Esophagus squamous epithelium (tissue), 4 donors: ENCODE results near the gene TNFRSF18.

Experiments
- POLR2A ChIP-seq, 4 donors: fragments of 450-650 bp; IDR thresholded peaks; one replicate each; pipeline ENCODE4 v1.6.1; 2017; ENCODE audit warnings: antibody characterized with exemption in 4 of 4, mild to moderate bottlenecking in 4 of 4, moderate library complexity in 3 of 4
- TF ChIP-seq, protein P1 (sequence below), 6 experiments: fragments of 450-650 bp in 4 of 6; fragments of 200-600 bp in 2 of 6; sonication (generic) in 2 of 6; IDR thresholded peaks; one replicate each; pipeline ENCODE4 v1.5.1; 2016 to 2019; ENCODE audit warnings: antibody characterized with exemption in 6 of 6, mild to moderate bottlenecking in 4 of 6, moderate library complexity in 4 of 6

DNA sequence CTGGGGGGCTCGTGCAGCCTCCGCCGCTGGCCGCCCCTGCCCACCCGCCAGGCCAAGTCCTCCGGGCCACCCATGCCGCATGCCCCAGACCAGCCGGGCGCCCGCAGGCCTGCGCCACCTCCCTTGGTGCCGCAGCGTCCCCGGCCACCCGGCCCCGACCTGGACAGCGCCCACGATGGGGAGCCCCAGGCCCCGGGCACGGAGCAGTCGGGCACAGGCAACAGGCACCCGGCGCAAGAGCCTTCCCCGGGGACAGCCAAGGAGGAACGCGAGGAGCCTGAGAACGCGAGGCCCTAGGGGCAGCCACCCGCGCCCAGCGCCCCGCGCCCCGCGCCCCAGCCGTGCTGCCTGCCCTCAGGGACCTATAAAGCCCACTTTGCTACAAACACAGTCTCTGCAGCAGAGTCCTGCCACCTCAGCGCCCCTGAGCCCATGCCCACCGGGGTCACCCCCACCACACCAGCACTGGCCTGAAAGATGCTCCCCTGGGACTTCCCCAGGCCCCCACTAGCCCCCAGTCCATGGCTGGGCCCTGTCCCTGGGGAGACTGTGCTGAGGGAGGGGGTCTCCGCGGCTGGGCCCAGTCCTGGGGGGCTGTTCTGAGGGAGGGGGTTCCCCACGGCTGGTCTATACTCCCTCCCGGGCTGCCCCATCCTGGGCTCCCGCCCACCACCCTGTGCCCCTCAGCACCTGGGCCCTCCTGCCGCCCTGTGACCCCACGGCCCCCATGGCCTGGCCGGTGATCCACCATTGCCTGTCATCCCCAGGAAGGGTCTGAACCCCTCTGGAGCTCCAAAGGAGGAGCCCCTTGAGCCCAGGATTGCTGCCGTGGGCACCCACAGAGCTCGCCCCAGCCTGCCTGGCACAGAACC is 8.6 kb downstream of the TNFRSF18 start:
- TF ChIP-seq, protein P1, sequence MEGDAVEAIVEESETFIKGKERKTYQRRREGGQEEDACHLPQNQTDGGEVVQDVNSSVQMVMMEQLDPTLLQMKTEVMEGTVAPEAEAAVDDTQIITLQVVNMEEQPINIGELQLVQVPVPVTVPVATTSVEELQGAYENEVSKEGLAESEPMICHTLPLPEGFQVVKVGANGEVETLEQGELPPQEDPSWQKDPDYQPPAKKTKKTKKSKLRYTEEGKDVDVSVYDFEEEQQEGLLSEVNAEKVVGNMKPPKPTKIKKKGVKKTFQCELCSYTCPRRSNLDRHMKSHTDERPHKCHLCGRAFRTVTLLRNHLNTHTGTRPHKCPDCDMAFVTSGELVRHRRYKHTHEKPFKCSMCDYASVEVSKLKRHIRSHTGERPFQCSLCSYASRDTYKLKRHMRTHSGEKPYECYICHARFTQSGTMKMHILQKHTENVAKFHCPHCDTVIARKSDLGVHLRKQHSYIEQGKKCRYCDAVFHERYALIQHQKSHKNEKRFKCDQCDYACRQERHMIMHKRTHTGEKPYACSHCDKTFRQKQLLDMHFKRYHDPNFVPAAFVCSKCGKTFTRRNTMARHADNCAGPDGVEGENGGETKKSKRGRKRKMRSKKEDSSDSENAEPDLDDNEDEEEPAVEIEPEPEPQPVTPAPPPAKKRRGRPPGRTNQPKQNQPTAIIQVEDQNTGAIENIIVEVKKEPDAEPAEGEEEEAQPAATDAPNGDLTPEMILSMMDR (IDR thresholded peaks at IDR 0.05), result no peak
- no peak for TF ChIP-seq POLR2A (IDR thresholded peaks at IDR 0.05)
